Keratinocyte (primary cell): ENCODE data around the gene PCDH9.

Experiments
- CTCF ChIP-seq, 3 experiments: IDR thresholded peaks in 1 of 3; conservative IDR thresholded peaks in 1 of 3; optimal IDR thresholded peaks in 1 of 3; 2 replicates in 2 of 3; 3 replicates in 1 of 3; pipeline versions ENCODE3 to v1.5.1; 2011; ENCODE audit warnings: low read length in 3 of 3, mild to moderate bottlenecking in 3 of 3, moderate library complexity in 2 of 3, control low read depth in 1 of 3, inconsistent platforms in 1 of 3; ENCODE audit not compliant: insufficient read depth in 2 of 3; ENCODE audit errors: extremely low read depth in 1 of 3
- EZH2 ChIP-seq: IDR thresholded peaks from one replicate; pipeline ENCODE4 v1.6.1; 2012; ENCODE audit warnings: inconsistent platforms, mild to moderate bottlenecking, low read length, moderate library complexity

DNA sequence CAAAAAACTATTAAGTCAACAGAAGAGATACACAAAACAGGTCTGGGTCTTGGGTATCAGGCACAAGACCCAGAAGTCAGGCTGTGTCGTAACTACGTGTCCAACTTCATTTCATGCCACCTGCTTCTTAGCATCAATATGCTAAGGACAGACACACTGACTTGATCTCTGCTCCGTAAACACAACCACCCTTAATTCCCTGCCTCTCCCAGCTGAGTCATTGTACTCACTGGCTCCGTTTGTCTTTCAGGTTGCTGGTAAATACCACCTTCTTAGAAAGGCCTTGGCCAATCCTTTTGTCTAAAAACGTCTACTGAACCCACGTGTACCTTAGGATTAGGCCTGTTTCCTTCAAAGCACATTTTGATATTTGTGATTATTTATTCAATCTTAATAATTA, 726.2 kb downstream of the PCDH9 start:
- TF ChIP-seq EZH2 (no peak), CTCF (optimal IDR thresholded peaks at IDR 0.05 in 1 of 3, IDR thresholded peaks at IDR 0.05 in 1 of 3, conservative IDR thresholded peaks at IDR 0.05 in 1 of 3; ENCODE audit: extremely low read depth in 1 of 3, insufficient read depth in 2 of 3, low read length in 3 of 3) (no peak)
